Left forelimb (tissue), 1 donor: ENCODE measurements around the gene GALNT10.
A peak's percentile ranks its signal among the peaks of the same experiment; 100 is the strongest.

Experiments used
- DNase-seq: peaks from one replicate; pipeline ENCODE4 v3.0.0-alpha.2; 2018; ENCODE audit warnings: low spot score

Gene GALNT10

GRCh38 chr5:154445422-154446194 lies 255.1 kb downstream of the GALNT10 start, which contains the start of gene SAP30L:
Gene SAP30L (plus strand): TSS chr5:154445997. CDS start chr5:154446605, 608 bp downstream.
- peak; percentile 98 for DNase-seq

- DNase-seq = peak; percentile 87
Measured at GRCh38 chr5:154446195-154447088, 255.9 kb downstream of the GALNT10 start.

GRCh38 chr5:154447089-154447725 lies 256.7 kb downstream of the GALNT10 start:
- DNase-seq = no peak

- no peak for DNase-seq
Measured at GRCh38 chr5:154449786-154450185, 259.3 kb downstream of the GALNT10 start.

- DNase-seq = no peak
Measured at GRCh38 chr5:154451957-154452356, 261.4 kb downstream of the GALNT10 start.

- DNase-seq = no peak
Measured at GRCh38 chr5:154455585-154455984, 265.1 kb downstream of the GALNT10 start.

GRCh38 chr5:154456540-154456939 lies 266.0 kb downstream of the GALNT10 start:
- DNase-seq = no peak

GRCh38 chr5:154459015-154459414 lies 268.5 kb downstream of the GALNT10 start:
- no peak for DNase-seq

GRCh38 chr5:154460172-154460571 lies 269.6 kb downstream of the GALNT10 start:
- DNase-seq = no peak

- DNase-seq = no peak
Measured at GRCh38 chr5:154461531-154461930, 271.0 kb downstream of the GALNT10 start.

GRCh38 chr5:154464438-154464837 lies 273.9 kb downstream of the GALNT10 start:
- no peak for DNase-seq

GRCh38 chr5:154465169-154465568 lies 274.6 kb downstream of the GALNT10 start:
- DNase-seq = no peak

- no peak for DNase-seq
Measured at GRCh38 chr5:154466147-154466546, 275.6 kb downstream of the GALNT10 start.

- DNase-seq = no peak
Measured at GRCh38 chr5:154466671-154467070, 276.1 kb downstream of the GALNT10 start.

GRCh38 chr5:154467655-154468354 lies 277.3 kb downstream of the GALNT10 start:
- peak; percentile 85 for DNase-seq

GRCh38 chr5:154470137-154470536 lies 279.6 kb downstream of the GALNT10 start:
- DNase-seq = no peak
